SKM-1 treated with dmso at 0.1 percent for 144 hours (cell line): ENCODE measurements around the gene LBHD1.
A peak's percentile ranks its signal among the peaks of the same experiment; 100 is the strongest.
"Not testable (repeated sequence)": the region's sequence is repeated elsewhere in the genome, so short reads cannot be mapped to it uniquely, and the experiment has no call there.

Experiments used
- DNase-seq: peaks from one replicate; lab custom pipeline; 2025; ENCODE audit not compliant: unreplicated experiment; lab: John Stamatoyannopoulos, UW

The LBHD1 gene

DNA sequence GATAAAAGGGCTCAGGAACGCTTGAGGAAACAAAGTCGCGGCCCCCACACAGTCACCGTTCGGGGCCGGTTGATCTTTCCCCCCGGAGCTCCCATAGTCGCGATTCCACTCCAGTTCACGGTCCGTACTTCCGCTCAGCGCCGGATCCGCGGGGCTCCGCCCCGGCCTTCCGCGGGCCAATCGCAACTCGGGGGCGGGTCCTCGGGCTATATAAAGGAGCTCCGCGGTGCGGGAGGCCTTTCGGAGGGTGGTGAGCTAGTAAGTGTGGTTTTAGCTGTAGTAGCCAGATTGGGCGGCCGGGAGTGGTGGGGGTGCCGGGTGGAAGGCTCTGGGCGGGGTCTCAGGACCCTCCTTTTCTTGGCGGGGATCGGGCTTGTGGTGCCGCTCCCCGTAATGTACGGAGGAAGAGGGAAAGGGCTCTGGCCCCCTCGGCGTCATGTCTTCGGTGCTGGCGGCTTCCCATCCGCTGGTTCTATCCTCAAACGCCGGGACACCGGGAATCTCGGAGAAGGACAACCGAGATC, 6.9 kb downstream of the LBHD1 start, which contains the start of the genes C11orf98 and CSKMT:
C11orf98 (minus strand) TSS at position 136 of the 524 bp plus-strand sequence; CDS start at position 95, 41 bp downstream.
CSKMT (plus strand) TSS at position 238 of the 524 bp plus-strand sequence. CDS start 568 bp downstream, outside the sequence.
- peak; percentile 88 for DNase-seq

DNA sequence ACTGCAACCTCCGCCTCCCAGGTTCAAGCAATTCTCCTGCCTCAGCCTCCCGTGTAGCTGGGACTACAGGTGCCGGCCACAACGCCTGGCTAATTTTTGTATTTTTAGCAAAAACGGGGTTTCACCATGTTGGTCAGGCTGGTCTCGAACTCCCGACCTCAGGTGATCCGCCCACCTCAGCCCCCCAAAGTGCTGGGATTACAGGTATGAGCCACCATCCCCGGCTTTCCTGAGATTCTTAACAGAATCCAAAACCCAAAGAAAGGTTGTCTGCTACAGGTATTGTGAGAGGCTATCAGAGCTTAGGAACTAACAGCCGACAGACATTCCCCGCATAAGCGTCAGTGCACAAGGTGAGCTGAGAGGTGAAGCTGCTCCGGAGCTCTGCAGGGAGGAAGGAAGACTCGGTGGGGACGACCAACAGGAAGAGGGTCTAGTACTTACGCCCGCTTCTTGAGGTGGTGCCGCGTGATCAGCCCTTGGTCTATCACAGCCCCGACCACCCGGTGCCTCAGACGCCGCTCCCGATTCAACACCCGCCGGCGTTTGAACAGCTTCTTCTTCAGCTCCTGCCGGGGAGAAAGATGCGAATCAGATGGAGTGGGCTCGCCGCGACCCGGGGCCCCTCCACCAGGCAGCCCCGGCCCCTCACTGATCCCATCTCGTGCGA, 7.5 kb downstream of the LBHD1 start:
- DNase-seq: peak; percentile 57

DNA sequence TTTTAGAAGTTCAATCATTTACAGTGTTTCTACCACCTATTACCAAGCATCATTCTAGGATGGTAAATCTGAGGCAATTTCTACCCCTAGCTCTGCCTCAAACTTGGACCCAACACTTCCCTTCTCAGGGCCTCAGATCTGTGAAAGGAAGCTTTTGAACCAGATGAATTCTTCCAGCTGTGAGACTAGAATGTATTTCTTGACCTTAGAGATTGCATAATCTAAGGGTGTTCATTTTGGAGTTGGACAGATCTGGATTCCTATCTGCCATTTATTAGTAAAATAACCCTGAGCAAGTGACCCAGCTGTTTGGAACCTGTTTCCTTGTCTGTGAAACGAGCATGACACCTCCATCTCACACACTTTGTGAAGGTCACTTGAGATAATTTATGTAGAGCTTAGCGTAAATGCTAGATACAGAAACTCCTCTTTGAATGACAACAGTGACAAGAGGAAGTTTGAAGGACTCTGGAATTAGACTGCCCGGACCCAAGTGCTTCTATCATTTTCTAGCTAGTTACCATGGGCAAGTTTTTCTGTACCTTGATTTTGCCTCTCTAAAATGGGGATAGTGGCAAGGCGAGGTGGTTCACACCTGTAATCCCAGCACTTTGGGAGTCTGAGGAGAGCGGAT, 15.2 kb downstream of the LBHD1 start:
- DNase-seq: no peak

DNA sequence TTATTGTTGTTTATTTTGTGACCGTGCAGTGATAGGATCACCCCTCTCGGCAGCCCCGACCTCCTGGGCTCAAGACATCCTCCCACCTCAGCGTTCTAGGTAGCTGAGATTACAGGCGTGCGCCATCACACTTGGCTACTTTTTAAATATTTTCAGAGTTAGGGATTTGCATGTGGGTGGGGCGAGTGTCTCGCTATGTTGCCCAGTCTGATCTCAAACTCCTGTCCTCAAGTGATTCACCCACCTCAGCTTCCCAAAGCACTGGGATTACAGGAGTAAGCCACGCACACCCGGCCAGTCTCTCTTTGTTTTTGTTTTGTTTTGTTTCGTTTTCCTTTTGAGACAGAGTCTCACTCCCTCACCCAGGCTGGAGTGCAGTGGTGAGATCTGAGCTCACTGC, 17.8 kb downstream of the LBHD1 start:
- no peak for DNase-seq

DNA sequence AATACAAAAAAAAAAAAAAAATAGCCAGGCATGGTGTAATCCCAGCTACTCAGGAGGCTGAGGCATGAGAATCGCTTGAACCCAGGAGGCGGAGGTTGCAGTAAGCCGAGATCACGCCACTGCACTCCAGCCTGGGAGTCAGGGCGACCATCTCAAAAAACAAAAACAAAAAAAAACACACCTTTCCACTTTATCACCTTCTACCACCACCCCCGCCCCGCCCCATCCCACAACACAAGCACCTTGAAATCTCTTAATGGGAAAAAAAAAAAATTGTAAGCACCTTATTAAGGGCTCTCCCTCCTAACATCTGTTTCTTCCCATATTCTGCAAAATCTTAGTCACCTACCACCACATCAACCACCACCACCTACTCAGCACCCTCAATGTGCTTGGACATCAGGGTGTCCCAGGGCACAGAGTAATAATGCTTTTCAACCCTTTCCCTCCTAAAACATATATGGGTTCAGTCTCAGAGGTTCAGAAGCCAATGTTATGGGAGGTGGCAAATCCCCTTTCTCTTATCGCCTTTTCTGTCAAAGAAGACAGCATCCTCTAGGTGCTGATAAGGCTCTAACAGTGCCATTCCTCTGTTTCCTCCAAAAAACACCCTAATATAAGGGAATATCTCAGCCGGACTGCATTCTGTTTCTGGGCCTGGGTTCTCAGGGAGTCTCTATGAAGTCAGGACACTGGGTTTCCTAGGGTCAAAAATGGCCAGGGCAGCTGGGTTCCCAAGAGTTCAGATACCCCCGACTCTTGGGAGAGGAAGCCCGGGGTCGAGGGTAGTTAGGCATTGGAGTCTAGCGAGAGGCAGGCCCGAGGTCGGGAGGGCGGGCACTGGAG, 19.7 kb downstream of the LBHD1 start:
- DNase-seq: no peak

DNA sequence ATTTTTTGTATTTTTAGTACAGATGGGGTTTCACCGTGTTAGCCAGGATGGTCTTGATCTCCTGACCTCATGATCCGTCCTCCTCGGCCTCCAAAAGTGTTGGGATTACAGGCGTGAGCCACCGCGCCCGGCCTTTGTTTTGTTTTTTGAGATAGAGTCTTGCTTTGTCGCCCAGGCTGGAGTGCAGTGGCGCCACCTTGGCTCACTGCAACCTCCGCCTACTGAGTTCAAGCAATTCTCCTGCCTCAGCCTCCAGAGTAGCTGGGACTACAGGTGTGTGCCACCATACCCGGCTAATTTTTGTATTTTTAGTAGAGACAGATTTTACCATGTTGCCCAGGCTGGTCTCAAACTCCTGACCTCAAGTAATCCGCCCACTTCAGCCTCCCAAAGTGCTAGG, 21.8 kb downstream of the LBHD1 start:
- not testable (repeated sequence) for DNase-seq

DNA sequence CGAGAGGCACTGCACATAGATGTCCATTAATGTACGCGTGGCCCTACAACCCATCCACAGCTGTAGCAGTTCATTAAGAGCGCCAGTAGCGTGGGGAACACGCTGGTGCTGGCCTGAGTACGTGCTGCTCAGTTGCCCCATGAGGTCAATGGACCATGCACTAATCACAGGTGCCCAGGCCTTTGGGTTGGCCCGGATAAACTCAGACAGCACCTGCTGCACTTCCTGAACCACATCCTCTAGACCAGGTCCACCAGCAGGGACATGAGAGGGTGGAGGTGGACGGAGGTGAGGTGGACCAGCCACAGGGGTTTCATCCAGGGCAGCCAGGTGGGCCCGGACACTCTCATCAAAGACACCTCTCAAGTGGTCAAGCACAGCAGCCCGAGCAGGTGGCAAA, 22.6 kb downstream of the LBHD1 start:
- DNase-seq: no peak

DNA sequence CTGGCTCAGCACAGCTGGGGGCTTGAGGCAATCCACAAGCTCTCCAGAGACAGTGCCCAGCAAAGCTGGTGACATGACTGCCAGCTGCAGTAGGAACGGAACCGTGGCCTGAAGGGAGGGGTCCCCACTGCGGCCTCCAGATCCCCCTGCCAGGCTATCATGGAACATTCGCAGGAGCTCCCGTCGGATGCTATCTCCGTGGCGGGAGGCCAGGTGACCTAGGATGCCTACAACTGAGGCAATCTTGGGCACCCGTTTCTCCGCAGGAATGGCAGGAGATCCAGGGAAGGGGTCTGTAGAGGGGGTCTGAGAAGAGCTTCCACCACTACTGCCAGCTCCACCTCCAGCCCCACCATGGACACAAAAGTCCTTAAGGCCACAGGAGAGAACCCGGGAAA, 23.1 kb downstream of the LBHD1 start:
- no peak for DNase-seq

DNA sequence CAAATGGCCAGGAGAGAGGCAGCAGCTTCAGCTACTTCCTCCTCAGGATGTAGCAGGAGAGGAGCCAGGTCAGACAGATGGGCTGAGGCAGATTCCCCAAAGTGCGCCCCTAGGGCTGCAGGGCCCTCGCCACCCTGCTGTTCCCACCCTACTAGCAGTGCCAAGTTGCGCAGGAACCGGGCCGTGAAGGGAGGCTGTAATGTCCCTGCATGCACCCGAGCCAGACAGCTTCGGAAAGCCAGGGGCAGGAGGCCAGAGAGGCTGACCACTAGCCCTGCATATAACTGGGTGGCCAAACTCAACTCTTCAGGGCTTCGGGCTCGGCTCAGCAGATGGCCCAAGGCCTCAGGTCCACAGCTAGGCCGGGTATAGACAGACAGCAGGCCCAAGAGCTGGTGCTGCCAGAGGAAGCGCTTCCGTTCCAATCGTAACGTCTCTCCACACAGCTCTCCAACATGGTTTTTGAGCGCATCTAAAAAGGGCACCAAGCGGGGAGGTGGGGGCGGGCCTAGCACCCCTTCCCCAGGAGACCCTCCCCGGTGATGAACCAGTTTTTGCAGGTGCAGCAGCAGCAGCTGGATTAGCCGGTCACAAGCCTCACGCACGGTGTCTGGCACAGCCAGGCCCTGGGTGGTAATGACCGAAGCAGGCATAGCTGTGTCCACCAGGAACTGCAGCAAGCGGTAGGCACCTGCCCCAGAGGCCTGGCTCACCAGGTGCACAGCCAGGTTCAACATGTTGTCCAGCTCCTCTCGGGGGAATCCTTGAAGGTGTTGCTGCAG, 23.7 kb downstream of the LBHD1 start:
- no peak for DNase-seq

DNA sequence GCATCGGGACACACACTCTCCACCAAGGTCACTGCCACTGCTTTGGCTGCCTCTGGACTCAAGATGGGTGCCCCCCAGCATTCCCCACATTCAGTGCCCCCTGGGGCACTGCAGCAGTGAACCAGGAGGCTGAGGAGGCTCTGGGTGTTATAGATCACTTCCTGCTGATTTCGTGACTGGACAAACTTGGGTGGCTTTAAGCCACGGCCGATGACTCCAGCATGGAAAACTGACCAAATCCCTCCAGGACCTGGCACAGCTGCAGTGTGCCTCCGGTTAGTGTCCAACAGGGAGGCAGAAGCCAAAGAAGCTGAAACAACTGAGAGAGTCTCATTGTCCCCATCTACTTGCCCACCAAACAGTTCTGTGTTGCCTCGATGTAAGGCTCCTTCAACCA, 24.5 kb downstream of the LBHD1 start:
- DNase-seq: no peak

DNA sequence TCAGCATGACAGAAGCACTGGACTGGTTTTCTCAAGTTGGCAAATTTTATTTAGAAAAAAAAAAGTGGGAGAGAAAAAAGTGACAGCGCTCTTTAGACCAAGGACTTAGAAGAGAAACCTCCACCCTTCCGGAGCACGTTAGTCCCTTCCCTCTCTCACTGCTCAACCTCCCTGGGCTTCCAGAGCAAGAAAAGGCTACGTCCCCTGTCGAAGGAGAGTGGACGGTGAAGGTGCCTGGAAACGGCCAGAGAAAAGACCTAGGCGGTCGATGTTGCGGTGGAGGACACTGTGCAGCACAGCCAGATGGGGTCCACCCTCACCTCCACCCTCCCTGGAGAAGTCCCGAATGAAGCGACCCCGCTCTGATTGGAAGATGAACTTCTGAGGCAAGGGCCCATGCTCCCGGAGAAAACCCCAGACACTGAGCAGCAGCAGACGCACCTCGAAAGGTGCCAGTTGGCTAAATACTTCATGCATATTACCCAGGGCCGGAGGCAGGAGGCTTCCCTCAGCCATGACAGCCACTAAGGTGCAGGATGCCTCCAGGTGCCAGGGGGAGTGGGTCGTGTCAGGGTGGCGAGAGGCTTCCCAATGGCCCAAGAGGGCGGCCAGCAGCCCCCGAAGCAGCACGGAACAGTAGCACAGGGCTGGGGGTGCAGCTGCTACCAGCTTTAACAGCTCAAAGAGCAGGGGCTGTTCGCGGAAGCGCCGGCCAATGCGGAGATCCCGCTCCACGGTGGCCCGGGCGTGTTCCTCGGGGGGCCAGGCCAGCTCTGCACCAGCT, 25.1 kb downstream of the LBHD1 start:
- no peak for DNase-seq

DNA sequence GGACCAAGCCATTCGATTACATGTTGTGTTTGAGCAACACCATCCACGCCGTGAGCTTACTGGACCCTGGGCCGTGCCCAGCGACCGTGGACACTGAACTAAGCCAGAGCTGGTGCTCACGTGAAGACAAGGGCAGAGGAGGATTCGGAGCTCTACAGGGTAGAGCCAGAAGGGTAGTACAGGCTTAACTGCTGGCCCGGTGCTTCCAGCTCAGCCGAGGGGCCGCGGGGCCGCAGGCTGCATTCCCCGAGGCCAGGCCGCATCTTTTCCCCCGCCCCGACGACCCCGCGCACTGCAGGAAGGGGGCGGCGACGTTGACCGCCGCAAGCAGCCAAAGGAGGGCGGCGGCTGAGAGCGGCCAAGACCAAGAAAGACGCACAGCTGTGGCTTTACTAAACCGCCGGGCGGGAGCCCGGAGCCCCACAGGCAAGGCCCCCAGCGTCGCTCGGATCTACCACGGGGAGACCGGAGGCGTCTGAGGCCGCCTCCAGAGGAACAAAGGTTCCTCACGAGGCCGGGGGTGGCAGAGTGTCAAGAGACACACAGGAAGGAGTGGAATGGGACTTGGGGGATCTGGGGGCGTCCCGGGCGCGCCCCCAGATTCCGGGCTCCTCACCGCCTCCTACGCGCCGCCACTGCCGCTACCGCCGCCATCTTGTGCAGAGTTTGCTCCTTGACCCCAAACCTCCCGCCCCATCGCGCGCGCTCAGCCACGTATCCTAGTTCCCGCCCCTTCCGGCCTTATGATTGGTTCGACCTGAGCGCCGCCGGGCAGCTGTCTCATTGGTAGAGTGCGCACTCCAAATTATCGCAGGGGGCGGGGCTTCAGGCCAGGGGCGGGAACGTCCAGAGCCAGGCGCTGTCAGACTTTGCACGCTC, 25.9 kb downstream of the LBHD1 start, which contains the start of gene GANAB:
GANAB (minus strand) TSS at position 668 of the 879 bp plus-strand sequence; CDS start at position 654, 14 bp downstream.
- peak; percentile 96 for DNase-seq

DNA sequence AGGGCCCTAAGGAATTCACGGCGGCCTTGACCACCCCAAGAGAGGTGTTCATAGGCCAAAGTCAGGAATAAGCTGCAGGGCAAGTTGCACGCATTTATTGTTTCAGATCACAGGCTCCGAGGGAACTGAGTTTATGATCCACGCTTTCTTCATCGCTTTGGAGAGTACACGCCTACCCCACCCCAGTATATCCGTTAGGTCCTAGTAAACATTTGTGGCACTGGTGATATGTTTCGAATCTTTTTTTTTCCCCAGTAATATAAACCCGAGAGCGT, 26.5 kb downstream of the LBHD1 start:
- no peak for DNase-seq

DNA sequence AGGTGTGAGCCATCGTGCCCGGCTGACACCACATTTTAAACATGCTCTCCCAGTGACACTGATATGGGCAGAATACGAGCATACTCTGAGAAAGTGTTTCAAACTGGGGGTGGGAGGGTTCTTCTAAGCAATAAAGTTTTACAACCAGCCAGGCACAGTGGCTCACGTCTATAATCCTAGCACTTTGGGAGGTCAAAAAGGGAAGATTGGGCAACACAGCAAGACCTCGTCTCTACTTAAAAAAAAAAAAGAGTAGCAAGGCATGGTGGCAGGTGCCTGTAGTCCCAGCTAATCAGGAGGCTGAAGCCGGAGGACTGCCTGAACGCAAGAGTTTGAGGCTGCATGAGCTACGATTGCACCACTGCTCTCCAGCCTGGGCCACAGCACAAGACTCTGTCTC, 27.8 kb downstream of the LBHD1 start:
- no peak for DNase-seq

DNA sequence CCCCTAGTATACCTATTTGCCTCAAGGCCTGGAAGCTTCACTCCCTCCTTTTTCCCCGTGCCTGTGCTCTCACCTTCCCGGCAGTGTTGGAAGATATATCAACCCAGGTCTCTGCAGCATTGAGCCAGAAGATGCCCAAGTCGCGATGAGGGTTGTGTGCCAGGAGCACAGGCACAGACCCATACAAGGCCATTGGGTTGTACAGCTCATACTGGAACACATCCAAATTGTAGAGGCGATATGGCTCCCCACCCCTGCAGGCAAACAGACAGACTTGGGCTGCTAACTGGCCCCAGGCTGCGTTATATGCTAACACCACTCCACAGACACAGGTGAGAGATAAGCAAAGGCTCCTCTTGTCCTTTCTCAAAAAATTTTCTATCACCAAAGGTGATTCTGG, 39.6 kb downstream of the LBHD1 start:
- no peak for DNase-seq

DNA sequence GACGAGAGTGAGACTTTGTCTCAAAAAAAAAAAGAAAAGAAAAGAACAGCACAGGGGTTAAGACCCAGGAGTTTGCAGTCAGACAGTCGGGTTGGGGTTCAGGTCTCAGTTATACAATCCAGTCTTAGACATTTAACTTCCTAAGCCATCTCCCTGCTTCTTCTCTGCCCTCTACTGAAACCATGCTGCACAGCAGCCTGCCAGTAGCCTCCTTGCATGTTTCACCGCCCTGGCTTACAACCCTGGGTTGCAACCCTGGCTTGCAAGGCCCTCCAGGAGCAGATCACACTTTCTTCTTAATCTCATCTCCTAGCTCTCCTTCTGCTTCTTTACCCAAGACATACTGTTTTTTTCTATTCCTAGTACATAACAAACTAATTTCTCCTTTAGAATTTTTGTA, 44.4 kb downstream of the LBHD1 start:
- no peak for DNase-seq

DNA sequence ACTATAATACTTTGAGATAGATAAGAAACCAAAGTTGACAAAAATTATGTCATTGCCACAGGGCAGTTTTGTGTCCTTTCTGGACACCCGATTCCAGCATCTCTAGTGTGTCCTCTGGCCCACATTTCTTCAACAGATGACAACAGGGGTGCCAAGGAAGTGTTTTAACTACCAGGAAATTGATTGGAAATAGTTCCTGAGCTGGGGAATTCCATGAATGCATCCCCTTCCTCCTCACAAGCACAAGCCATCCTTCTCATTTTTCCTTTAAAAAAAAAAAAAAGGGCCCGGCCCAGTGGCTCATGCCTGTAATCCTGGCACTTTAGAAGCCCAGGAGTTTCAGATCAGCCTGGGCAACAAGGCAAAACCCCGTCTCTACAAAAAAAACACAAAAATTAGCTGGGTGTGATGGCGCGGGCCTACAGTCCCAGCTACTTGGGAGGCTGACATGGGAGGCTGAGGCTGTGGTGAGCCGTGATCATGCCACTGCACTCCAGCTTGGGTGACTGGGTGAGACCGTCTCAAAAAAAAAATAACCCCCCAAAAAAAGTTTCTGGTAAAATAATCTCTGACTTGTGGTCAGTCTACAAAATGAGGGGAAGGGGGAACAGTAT, 49.5 kb downstream of the LBHD1 start:
- DNase-seq: no peak

DNA sequence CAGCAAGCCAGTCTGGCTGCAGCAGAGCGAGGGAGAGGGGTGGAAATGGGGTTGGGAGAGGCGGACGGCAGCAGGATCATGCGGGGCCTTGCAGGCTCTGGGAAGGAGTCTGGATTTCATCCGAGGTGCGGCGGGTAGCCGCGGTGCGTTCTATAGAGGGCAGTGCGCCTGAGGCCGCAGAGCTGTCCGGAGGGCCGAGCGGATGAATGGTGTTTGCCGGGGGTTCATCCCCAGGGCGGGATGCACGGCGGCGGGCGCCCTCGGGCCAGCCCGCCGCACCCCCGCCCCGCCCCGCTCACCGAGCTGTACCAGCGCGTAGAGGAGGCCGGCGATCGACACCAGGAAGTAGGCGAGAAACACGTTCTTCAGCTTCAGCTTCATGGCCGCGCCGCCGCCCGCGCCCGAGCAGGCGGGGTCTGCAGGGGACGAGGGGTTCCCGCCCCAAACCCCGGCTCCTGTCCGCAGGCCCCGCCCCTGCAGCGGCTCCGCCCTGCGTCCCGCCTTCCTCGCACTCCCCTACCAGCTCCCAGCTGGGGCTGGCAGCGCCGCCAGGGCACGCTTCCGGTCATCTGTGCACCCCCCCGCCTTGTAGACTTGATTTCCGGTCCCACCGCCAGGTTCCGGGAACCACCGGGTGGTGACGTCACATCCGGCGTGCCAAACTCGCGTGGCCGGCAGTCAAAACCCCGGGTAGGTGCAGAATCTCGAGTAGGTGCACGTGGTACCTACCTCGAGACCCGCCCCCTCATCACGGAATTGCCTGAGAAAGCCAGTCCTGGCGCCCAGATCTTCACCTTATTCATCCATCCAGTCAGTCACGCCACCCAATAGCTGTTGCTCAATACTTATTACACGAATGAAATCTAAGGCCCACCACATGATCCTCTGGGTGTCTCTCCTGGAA, 50.2 kb downstream of the LBHD1 start, which contains the start of gene B3GAT3:
B3GAT3 (minus strand) TSS at position 420 of the 904 bp plus-strand sequence; CDS start at position 381, 39 bp downstream.
- peak; percentile 96 for DNase-seq
